SK-N-SH treated with all-trans-retinoic acid at 6 μM for 48 hours (cell line): ENCODE results near the gene C1orf105.

Experiments used
- ARNTL ChIP-seq: fragments of 450-650 bp; formaldehyde crosslinking; IDR thresholded peaks from 2 replicates; pipeline ENCODE4 v1.5.0; 2020; ENCODE audit warnings: low read depth, mild to moderate bottlenecking, moderate library complexity, borderline replicate concordance
- CSDC2 ChIP-seq: fragments of 250-450 bp; sonication (Bioruptor Pico); IDR thresholded peaks from 2 replicates; pipeline ENCODE4 v1.5.0; 2020; ENCODE audit warnings: mild to moderate bottlenecking, moderate library complexity
- OSR1 ChIP-seq: fragments of 250-450 bp; sonication (Bioruptor Pico); IDR thresholded peaks from 2 replicates; pipeline ENCODE4 v1.8.0; 2022; ENCODE audit warnings: moderate library complexity, mild to moderate bottlenecking, inconsistent platforms
- TCF4 ChIP-seq: fragments of 250-450 bp; sonication (Bioruptor Pico); IDR thresholded peaks from 2 replicates; pipeline ENCODE4 v1.8.0; 2021; ENCODE audit warnings: mild to moderate bottlenecking, moderate library complexity, borderline replicate concordance
- TOX ChIP-seq: fragments of 250-450 bp; sonication (Bioruptor Pico); IDR thresholded peaks from 2 replicates; pipeline ENCODE4 v1.8.0; 2021; ENCODE audit warnings: mild to moderate bottlenecking, moderate library complexity, borderline replicate concordance
- TSHZ2 ChIP-seq: fragments of 250-450 bp; sonication (Bioruptor Pico); IDR thresholded peaks from 2 replicates; pipeline ENCODE4 v1.5.0; 2020; ENCODE audit warnings: mild to moderate bottlenecking, moderate library complexity
- TF ChIP-seq, protein P1 (sequence below): fragments of 250-450 bp; sonication (Bioruptor Pico); IDR thresholded peaks from 2 replicates; pipeline ENCODE4 v1.5.1; 2021; ENCODE audit warnings: mild to moderate bottlenecking, moderate library complexity
- TF ChIP-seq, protein P2 (sequence below): fragments of 250-450 bp; sonication (Bioruptor Pico); IDR thresholded peaks from 2 replicates; pipeline ENCODE4 v1.8.0; 2020; ENCODE audit warnings: mild to moderate bottlenecking, moderate library complexity, borderline replicate concordance
- TF ChIP-seq, protein P3 (sequence below): fragments of 250-450 bp; sonication (Bioruptor Pico); IDR thresholded peaks from 2 replicates; pipeline ENCODE4 v1.5.1; 2020; ENCODE audit warnings: low read depth, mild to moderate bottlenecking, moderate library complexity

- TF ChIP-seq, protein P1, sequence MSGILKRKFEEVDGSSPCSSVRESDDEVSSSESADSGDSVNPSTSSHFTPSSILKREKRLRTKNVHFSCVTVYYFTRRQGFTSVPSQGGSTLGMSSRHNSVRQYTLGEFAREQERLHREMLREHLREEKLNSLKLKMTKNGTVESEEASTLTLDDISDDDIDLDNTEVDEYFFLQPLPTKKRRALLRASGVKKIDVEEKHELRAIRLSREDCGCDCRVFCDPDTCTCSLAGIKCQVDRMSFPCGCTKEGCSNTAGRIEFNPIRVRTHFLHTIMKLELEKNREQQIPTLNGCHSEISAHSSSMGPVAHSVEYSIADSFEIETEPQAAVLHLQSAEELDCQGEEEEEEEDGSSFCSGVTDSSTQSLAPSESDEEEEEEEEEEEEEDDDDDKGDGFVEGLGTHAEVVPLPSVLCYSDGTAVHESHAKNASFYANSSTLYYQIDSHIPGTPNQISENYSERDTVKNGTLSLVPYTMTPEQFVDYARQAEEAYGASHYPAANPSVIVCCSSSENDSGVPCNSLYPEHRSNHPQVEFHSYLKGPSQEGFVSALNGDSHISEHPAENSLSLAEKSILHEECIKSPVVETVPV (CRISPR knock-in tag) = no peak
- TF ChIP-seq TSHZ2 (CRISPR knock-in tag) (no peak), ARNTL (CRISPR knock-in tag) (no peak), TOX (CRISPR knock-in tag) (no peak), OSR1 (CRISPR knock-in tag) (no peak), CSDC2 (no peak), TCF4 (CRISPR knock-in tag) (no peak)
- TF ChIP-seq, protein P2, sequence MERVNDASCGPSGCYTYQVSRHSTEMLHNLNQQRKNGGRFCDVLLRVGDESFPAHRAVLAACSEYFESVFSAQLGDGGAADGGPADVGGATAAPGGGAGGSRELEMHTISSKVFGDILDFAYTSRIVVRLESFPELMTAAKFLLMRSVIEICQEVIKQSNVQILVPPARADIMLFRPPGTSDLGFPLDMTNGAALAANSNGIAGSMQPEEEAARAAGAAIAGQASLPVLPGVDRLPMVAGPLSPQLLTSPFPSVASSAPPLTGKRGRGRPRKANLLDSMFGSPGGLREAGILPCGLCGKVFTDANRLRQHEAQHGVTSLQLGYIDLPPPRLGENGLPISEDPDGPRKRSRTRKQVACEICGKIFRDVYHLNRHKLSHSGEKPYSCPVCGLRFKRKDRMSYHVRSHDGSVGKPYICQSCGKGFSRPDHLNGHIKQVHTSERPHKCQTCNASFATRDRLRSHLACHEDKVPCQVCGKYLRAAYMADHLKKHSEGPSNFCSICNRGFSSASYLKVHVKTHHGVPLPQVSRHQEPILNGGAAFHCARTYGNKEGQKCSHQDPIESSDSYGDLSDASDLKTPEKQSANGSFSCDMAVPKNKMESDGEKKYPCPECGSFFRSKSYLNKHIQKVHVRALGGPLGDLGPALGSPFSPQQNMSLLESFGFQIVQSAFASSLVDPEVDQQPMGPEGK (CRISPR knock-in tag) = no peak
- TF ChIP-seq, protein P3, sequence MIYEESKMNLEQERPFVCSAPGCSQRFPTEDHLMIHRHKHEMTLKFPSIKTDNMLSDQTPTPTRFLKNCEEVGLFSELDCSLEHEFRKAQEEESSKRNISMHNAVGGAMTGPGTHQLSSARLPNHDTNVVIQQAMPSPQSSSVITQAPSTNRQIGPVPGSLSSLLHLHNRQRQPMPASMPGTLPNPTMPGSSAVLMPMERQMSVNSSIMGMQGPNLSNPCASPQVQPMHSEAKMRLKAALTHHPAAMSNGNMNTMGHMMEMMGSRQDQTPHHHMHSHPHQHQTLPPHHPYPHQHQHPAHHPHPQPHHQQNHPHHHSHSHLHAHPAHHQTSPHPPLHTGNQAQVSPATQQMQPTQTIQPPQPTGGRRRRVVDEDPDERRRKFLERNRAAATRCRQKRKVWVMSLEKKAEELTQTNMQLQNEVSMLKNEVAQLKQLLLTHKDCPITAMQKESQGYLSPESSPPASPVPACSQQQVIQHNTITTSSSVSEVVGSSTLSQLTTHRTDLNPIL = no peak
Observed at GRCh38 chr1:172494166-172494565, 73.7 kb downstream of the C1orf105 start.
